Esophagus squamous epithelium (tissue), 4 donors: ENCODE data around the gene WDR48.

Source experiments
- POLR2A ChIP-seq, 4 donors: fragments of 450-650 bp; IDR thresholded peaks; one replicate each; pipeline ENCODE4 v1.6.1; 2017; ENCODE audit warnings: antibody characterized with exemption in 4 of 4, mild to moderate bottlenecking in 4 of 4, moderate library complexity in 3 of 4
- TF ChIP-seq, protein P1 (sequence below), 6 experiments: fragments of 450-650 bp in 4 of 6; fragments of 200-600 bp in 2 of 6; sonication (generic) in 2 of 6; IDR thresholded peaks; one replicate each; pipeline ENCODE4 v1.5.1; 2016 to 2019; ENCODE audit warnings: antibody characterized with exemption in 6 of 6, mild to moderate bottlenecking in 4 of 6, moderate library complexity in 4 of 6

GRCh38 chr3:39130026-39130425, 78.2 kb downstream of the WDR48 start:
- no peak for TF ChIP-seq POLR2A (IDR thresholded peaks at IDR 0.05)
- TF ChIP-seq, protein P1, sequence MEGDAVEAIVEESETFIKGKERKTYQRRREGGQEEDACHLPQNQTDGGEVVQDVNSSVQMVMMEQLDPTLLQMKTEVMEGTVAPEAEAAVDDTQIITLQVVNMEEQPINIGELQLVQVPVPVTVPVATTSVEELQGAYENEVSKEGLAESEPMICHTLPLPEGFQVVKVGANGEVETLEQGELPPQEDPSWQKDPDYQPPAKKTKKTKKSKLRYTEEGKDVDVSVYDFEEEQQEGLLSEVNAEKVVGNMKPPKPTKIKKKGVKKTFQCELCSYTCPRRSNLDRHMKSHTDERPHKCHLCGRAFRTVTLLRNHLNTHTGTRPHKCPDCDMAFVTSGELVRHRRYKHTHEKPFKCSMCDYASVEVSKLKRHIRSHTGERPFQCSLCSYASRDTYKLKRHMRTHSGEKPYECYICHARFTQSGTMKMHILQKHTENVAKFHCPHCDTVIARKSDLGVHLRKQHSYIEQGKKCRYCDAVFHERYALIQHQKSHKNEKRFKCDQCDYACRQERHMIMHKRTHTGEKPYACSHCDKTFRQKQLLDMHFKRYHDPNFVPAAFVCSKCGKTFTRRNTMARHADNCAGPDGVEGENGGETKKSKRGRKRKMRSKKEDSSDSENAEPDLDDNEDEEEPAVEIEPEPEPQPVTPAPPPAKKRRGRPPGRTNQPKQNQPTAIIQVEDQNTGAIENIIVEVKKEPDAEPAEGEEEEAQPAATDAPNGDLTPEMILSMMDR (IDR thresholded peaks at IDR 0.05) = no peak
